GM23338 (cell line): ENCODE measurements around the gene MRLN. TPM values are rescaled to one million over a fixed set of nuclear protein-coding genes. Genes with fewer than 3 reads are reported as not detected.

Experiments
- ATAC-seq: fragments of 200-7000 bp; cut with Tn5 transposase; 3 replicates; pipeline ENCODE4 v1.9.1; 2020
- DNase-seq: peaks from one replicate; pipeline ENCODE4 v3.0.0-alpha.2; 2015; ENCODE audit warnings: low spot score
- H2AFZ ChIP-seq: fragments of 200-600 bp; sonication (generic); 2 replicates; pipeline ENCODE4 v1.8.0; 2016; ENCODE audit warnings: antibody characterized with exemption, mild to moderate bottlenecking, moderate library complexity
- H3F3A ChIP-seq: fragments of 200-600 bp; sonication (generic); replicated peaks from 2 replicates; pipeline ENCODE4 v1.8.0; 2017; ENCODE audit warnings: antibody characterized with exemption, mixed run types, low read depth
- H3K27ac ChIP-seq: fragments of 200-600 bp; sonication (generic); 2 replicates; pipeline ENCODE4 v1.6.1; 2016; ENCODE audit warnings: low read depth
- H3K27me3 ChIP-seq: fragments of 200-600 bp; sonication (generic); 2 replicates; pipeline ENCODE4 v1.8.0; 2016; ENCODE audit warnings: mild to moderate bottlenecking, mixed run types, moderate library complexity; ENCODE audit not compliant: insufficient read depth
- H3K36me3 ChIP-seq: fragments of 200-600 bp; sonication (generic); 2 replicates; pipeline ENCODE4 v1.8.0; 2016; ENCODE audit warnings: mild to moderate bottlenecking; ENCODE audit not compliant: insufficient read depth
- H3K4me1 ChIP-seq: fragments of 200-600 bp; sonication (generic); 2 replicates; pipeline ENCODE4 v1.8.0; 2016; ENCODE audit warnings: mild to moderate bottlenecking, moderate library complexity; ENCODE audit not compliant: insufficient read depth
- H3K4me2 ChIP-seq: fragments of 200-600 bp; sonication (generic); 2 replicates; pipeline ENCODE4 v1.7.1; 2017; ENCODE audit warnings: mixed run types
- H3K4me3 ChIP-seq: fragments of 200-600 bp; sonication (generic); 2 replicates; pipeline ENCODE4 v1.6.1; 2016; ENCODE audit warnings: mixed run types
- H3K79me2 ChIP-seq: fragments of 200-600 bp; sonication (generic); replicated peaks from 2 replicates; pipeline ENCODE4 v1.8.0; 2017; ENCODE audit warnings: mild to moderate bottlenecking; ENCODE audit not compliant: insufficient read depth
- H3K9me2 ChIP-seq: fragments of 200-600 bp; sonication (generic); 2 replicates; pipeline ENCODE4 v1.8.0; 2017; ENCODE audit not compliant: insufficient read depth
- H4K20me1 ChIP-seq: fragments of 200-600 bp; sonication (generic); replicated peaks from 2 replicates; pipeline ENCODE4 v1.8.0; 2017; ENCODE audit warnings: mild to moderate bottlenecking; ENCODE audit not compliant: insufficient read depth
- H3K27ac Mint-ChIP-seq: 2 replicates; pipeline ENCODE4 v1.8.0; 2020; ENCODE audit warnings: inconsistent platforms, mild to moderate bottlenecking, moderate library complexity, mixed read lengths
- H3K27me3 Mint-ChIP-seq: 3 replicates; pipeline ENCODE4 v1.8.0; 2022; ENCODE audit warnings: low read depth, mild to moderate bottlenecking, moderate library complexity, mixed read lengths, inconsistent platforms; ENCODE audit not compliant: insufficient read depth, poor library complexity
- H3K36me3 Mint-ChIP-seq: 3 replicates; pipeline ENCODE4 v1.8.0; 2021; ENCODE audit warnings: low read depth, mild to moderate bottlenecking, inconsistent platforms, moderate library complexity, mixed read lengths
- H3K4me1 Mint-ChIP-seq: 3 replicates; pipeline ENCODE4 v1.8.0; 2020; ENCODE audit warnings: mild to moderate bottlenecking, inconsistent platforms, mixed read lengths
- H3K4me3 Mint-ChIP-seq: 3 replicates; pipeline ENCODE4 v1.8.0; 2021; ENCODE audit warnings: moderate library complexity, mild to moderate bottlenecking, inconsistent platforms, mixed read lengths
- H3K9me3 Mint-ChIP-seq: 3 replicates; pipeline ENCODE4 v1.8.0; 2020; ENCODE audit warnings: moderate library complexity, mild to moderate bottlenecking, inconsistent platforms, mixed read lengths
- EZH2 ChIP-seq: fragments of 200-600 bp; sonication (generic); IDR thresholded peaks from one replicate; pipeline ENCODE4 v1.8.0; 2017; ENCODE audit warnings: antibody characterized with exemption, mild to moderate bottlenecking, low read depth; ENCODE audit not compliant: unreplicated experiment
- EZH2phosphoT487 ChIP-seq: fragments of 200-600 bp; sonication (generic); IDR thresholded peaks from one replicate; pipeline ENCODE4 v1.8.1; 2018; ENCODE audit warnings: antibody characterized with exemption; ENCODE audit not compliant: unreplicated experiment
- JUNB ChIP-seq: IDR thresholded peaks from one replicate; pipeline ENCODE4 v1.6.1; 2016; ENCODE audit warnings: antibody characterized with exemption; ENCODE audit not compliant: unreplicated experiment
- POLR2AphosphoS5 ChIP-seq: IDR thresholded peaks from 2 replicates; pipeline ENCODE4 v1.6.1; 2016; ENCODE audit warnings: antibody characterized with exemption, low read depth
- STAT1 ChIP-seq: IDR thresholded peaks from one replicate; pipeline ENCODE4 v1.6.1; 2016; ENCODE audit warnings: antibody characterized with exemption; ENCODE audit not compliant: unreplicated experiment
- ZNF114 ChIP-seq: fragments of 250-450 bp; sonication (Bioruptor Pico); IDR thresholded peaks from 2 replicates; pipeline ENCODE4 v1.5.0; 2020; ENCODE audit warnings: mild to moderate bottlenecking, moderate library complexity
- polyA plus RNA-seq: library from polyadenylated mRNA; unstranded; fragments of >200 nt; fragmentation: Nextera tagmentation; extraction: Ambion mirVana; gene quantifications from 2 replicates; pipeline ENCODE4 v1.2.1, GENCODE V29; 2016
- total RNA-seq: library from RNA; depleted of rRNA; stranded (reverse); fragments of >200 nt; shearing (Covaris generic); gene quantifications from 2 replicates; pipeline ENCODE4 v1.2.3, GENCODE V29; 2014
- TF ChIP-seq, protein P1 (sequence below), 2 experiments: fragments of 200-600 bp in 1 of 2; sonication (generic) in 1 of 2; conservative IDR thresholded peaks; 2 replicates each; pipeline versions ENCODE4 v1.5.1 to v1.6.1; 2016 to 2017; ENCODE audit warnings: antibody characterized with exemption in 2 of 2, low read depth in 2 of 2, mild to moderate bottlenecking in 2 of 2, moderate library complexity in 1 of 2
- TF ChIP-seq, protein P2 (sequence below): IDR thresholded peaks from one replicate; pipeline ENCODE4 v1.6.1; 2018; ENCODE audit warnings: antibody characterized with exemption; ENCODE audit not compliant: unreplicated experiment
- TF ChIP-seq, protein P3 (sequence below): IDR thresholded peaks from 2 replicates; pipeline ENCODE4 v1.6.1; 2016; ENCODE audit warnings: antibody characterized with exemption

The MRLN gene
- total and polyA plus RNA-seq, 2 experiments from 2014 or later: not detected

DNA sequence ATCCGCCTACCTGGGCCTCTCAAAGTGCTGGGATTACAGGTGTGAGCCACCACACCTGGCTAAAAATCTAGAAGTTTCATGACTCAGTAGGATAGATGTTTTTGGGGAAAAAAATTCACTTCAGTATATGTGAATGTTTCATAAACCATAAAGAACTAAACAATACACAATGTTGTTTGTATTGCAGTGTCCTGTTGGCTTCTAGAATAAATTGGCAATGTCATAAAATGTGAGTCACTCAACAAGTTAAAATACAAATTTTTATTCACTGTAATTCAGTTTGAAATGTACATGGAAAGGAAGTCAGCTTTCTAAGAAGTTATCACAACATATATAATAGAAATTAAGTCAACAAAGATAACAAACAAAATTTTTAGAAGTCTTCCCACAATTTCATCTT is 16.5 kb downstream of the MRLN start:
- H3K36me3 ChIP-seq: no peaks in the 10 kb centered on the region
- ATAC-seq (no peak), DNase-seq (no peak)
- no peak overlapping the region for H3K4me3 ChIP-seq
- Mint-ChIP-seq H3K4me3 (no peak overlapping the region), H3K36me3 (peaks cover 6% of the 10 kb centered on the region; the same call in 2 of the 3 replicates), H3K27ac (no peak overlapping the region), H3K4me1 (peaks cover 3% of the 10 kb centered on the region; the same call in 2 of the 3 replicates), H3K9me3 (peaks cover 11% of the 10 kb centered on the region; the same call in 1 of the 3 replicates), H3K27me3 (no peaks in the 10 kb centered on the region)
- no peak overlapping the region for H2AFZ ChIP-seq
- H3K4me1 ChIP-seq: no peaks in the 10 kb centered on the region
- no peaks in the 10 kb centered on the region for H3F3A ChIP-seq
- H3K79me2 ChIP-seq: no peaks in the 10 kb centered on the region
- no peaks in the 10 kb centered on the region for H3K27me3 ChIP-seq
- H3K27ac ChIP-seq: no peak overlapping the region
- no peaks in the 10 kb centered on the region for H3K9me2 ChIP-seq
- no peak overlapping the region for H3K4me2 ChIP-seq
- no peaks in the 10 kb centered on the region for H4K20me1 ChIP-seq
- TF ChIP-seq EZH2phosphoT487: no peak
- TF ChIP-seq, protein P1, sequence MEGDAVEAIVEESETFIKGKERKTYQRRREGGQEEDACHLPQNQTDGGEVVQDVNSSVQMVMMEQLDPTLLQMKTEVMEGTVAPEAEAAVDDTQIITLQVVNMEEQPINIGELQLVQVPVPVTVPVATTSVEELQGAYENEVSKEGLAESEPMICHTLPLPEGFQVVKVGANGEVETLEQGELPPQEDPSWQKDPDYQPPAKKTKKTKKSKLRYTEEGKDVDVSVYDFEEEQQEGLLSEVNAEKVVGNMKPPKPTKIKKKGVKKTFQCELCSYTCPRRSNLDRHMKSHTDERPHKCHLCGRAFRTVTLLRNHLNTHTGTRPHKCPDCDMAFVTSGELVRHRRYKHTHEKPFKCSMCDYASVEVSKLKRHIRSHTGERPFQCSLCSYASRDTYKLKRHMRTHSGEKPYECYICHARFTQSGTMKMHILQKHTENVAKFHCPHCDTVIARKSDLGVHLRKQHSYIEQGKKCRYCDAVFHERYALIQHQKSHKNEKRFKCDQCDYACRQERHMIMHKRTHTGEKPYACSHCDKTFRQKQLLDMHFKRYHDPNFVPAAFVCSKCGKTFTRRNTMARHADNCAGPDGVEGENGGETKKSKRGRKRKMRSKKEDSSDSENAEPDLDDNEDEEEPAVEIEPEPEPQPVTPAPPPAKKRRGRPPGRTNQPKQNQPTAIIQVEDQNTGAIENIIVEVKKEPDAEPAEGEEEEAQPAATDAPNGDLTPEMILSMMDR (conservative IDR thresholded peaks at IDR 0.05; ENCODE audit: low read depth in 2 of 2): no peak
- TF ChIP-seq, protein P2, sequence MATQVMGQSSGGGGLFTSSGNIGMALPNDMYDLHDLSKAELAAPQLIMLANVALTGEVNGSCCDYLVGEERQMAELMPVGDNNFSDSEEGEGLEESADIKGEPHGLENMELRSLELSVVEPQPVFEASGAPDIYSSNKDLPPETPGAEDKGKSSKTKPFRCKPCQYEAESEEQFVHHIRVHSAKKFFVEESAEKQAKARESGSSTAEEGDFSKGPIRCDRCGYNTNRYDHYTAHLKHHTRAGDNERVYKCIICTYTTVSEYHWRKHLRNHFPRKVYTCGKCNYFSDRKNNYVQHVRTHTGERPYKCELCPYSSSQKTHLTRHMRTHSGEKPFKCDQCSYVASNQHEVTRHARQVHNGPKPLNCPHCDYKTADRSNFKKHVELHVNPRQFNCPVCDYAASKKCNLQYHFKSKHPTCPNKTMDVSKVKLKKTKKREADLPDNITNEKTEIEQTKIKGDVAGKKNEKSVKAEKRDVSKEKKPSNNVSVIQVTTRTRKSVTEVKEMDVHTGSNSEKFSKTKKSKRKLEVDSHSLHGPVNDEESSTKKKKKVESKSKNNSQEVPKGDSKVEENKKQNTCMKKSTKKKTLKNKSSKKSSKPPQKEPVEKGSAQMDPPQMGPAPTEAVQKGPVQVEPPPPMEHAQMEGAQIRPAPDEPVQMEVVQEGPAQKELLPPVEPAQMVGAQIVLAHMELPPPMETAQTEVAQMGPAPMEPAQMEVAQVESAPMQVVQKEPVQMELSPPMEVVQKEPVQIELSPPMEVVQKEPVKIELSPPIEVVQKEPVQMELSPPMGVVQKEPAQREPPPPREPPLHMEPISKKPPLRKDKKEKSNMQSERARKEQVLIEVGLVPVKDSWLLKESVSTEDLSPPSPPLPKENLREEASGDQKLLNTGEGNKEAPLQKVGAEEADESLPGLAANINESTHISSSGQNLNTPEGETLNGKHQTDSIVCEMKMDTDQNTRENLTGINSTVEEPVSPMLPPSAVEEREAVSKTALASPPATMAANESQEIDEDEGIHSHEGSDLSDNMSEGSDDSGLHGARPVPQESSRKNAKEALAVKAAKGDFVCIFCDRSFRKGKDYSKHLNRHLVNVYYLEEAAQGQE: no peak
- TF ChIP-seq EZH2: no peak
- no peak for TF ChIP-seq ZNF114
- TF ChIP-seq, protein P3, sequence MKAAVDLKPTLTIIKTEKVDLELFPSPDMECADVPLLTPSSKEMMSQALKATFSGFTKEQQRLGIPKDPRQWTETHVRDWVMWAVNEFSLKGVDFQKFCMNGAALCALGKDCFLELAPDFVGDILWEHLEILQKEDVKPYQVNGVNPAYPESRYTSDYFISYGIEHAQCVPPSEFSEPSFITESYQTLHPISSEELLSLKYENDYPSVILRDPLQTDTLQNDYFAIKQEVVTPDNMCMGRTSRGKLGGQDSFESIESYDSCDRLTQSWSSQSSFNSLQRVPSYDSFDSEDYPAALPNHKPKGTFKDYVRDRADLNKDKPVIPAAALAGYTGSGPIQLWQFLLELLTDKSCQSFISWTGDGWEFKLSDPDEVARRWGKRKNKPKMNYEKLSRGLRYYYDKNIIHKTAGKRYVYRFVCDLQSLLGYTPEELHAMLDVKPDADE: no peak

DNA sequence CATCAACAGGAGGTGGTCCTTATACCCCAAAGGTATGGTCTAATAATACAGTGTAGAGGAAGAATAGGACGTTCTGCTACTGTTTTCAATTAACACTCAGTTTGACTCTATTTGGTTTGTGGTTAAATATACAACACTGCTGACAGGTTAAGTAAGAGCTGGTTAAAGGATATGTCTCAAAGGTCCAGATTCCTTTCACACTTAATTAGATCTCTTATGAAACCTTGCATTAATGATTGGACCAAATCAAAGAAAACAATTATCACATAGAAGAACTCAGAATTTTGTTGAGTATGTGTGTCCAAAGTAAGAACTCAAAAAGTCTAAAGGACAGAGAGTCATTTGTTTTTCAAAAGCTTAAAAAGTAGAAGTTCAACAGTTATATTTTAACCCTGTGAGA is 18.0 kb downstream of the MRLN start:
- Histone ChIP-seq H3F3A (no peaks in the 10 kb centered on the region), H3K9me2 (no peaks in the 10 kb centered on the region), H2AFZ (no peak overlapping the region), H3K36me3 (no peaks in the 10 kb centered on the region), H3K27me3 (no peaks in the 10 kb centered on the region), H3K4me1 (no peaks in the 10 kb centered on the region), H3K79me2 (no peaks in the 10 kb centered on the region), H3K4me2 (no peak overlapping the region), H3K27ac (no peak overlapping the region), H4K20me1 (no peaks in the 10 kb centered on the region), H3K4me3 (no peak overlapping the region)
- ATAC-seq (no peak), DNase-seq (no peak)
- Mint-ChIP-seq H3K4me1 (peaks cover 3% of the 10 kb centered on the region; the same call in 2 of the 3 replicates), H3K27me3 (no peaks in the 10 kb centered on the region), H3K4me3 (no peak overlapping the region), H3K36me3 (peaks cover 6% of the 10 kb centered on the region; the same call in 2 of the 3 replicates), H3K9me3 (peaks cover 11% of the 10 kb centered on the region; the same call in 1 of the 3 replicates), H3K27ac (no peak overlapping the region)
- TF ChIP-seq, protein P1 (conservative IDR thresholded peaks at IDR 0.05; ENCODE audit: low read depth in 2 of 2): no peak
- TF ChIP-seq, protein P2: no peak
- TF ChIP-seq STAT1 (no peak), JUNB (no peak), POLR2AphosphoS5 (no peak), EZH2 (no peak)
